Fibroblast of pulmonary artery (primary cell): ENCODE data around the gene AIFM3.
"Not testable (repeated sequence)": the region's sequence is repeated elsewhere in the genome, so short reads cannot be mapped to it uniquely, and the experiment has no call there.

Source experiments
- DNase-seq: peaks from one replicate; pipeline ENCODE4 v3.0.0-alpha.2; 2010; ENCODE audit warnings: low read depth
- H3K4me3 ChIP-seq: replicated peaks from 2 replicates; pipeline ENCODE4 v1.5.1; 2011; ENCODE audit warnings: low read depth, mild to moderate bottlenecking, control low read depth, low read length, moderate library complexity
- CTCF ChIP-seq: IDR thresholded peaks from 2 replicates; pipeline ENCODE4 v1.5.1; 2011; ENCODE audit warnings: mild to moderate bottlenecking, control low read depth, low read length, inconsistent platforms; ENCODE audit errors: missing control alignments

AIFM3 gene

DNA sequence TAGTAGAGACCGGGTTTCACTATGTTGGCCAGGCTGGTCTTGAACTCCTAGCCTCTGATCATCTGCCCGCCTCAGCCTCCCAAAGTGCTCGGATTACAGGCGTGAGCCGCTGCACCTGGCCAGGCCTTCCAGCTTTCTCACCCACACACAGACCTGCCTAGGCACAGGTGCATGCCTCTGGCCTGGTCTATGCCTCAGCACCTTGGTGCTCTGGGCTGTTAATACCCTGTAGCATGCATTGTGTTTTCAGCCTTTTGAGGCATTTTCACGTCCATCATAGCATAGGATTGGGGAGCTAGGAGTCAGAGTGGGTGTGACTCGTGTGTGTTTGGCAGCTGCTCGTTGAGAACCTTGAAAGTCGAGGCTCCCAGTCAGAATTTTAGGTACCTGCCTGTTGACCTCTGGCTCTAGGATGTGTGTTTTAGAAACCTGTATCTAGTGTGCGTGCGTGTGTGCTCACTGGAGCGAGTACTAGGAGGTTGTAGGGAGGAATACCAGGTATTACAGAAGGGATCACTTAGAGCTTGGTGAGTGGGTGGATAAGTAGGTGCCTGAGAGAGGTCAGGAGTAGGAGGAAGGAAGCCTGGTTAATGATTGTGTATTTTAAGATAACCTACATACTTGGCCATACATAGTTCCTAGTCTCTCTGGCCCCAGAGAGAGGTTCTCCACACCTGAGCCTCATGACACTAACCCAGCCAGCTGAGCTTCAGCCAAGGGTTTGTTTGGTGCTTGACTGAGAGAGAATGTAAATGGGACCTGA is 29.8 kb upstream of the AIFM3 start:
- H3K4me3 ChIP-seq, result no peak overlapping the region
- no peak for DNase-seq

DNA sequence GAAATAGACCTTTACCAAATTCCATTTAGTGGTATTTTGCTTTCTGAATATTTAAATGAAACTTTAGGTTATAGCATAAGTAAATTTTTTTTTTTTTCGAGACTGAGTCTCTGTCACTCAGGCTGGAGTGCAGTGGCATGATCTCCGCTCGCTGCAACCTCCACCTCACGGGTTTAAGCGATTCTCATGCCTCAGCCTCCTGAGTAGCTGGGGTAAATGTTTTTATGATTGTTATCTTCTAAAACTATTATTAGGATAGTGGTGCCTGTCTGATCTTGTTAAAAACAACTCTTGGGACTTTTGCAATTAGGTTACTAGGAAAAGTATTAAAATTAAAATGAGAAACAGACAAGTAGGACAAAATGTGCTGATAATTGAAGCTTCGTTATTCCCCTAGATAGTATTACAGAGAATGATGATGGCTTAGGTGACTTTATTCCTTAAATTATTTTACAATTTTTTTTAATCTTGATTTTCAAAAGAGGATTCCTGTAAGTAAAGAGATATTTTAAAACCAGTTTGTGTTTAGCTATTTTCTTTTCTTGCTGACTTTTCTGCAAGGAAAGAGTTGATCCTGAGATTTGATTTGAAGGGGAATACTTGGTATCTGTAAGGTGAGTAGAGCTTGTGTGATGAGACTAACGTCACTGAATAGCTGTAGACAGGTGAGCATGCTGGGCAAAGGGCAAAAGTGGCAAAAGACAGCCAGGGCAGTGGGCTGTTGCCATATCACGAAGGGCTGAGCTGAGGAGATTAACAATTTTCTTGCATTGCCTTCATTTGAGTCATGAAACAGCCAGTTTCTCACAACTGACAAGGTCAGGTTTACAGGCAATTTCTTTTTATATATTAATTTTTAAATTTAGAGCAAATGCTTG is 29.0 kb upstream of the AIFM3 start:
- no peak for TF ChIP-seq CTCF
- no peak overlapping the region for H3K4me3 ChIP-seq
- no peak for DNase-seq

More for the DNA sequence above, 29.8 kb upstream of the AIFM3 start:
- TF ChIP-seq CTCF, result no peak

DNA sequence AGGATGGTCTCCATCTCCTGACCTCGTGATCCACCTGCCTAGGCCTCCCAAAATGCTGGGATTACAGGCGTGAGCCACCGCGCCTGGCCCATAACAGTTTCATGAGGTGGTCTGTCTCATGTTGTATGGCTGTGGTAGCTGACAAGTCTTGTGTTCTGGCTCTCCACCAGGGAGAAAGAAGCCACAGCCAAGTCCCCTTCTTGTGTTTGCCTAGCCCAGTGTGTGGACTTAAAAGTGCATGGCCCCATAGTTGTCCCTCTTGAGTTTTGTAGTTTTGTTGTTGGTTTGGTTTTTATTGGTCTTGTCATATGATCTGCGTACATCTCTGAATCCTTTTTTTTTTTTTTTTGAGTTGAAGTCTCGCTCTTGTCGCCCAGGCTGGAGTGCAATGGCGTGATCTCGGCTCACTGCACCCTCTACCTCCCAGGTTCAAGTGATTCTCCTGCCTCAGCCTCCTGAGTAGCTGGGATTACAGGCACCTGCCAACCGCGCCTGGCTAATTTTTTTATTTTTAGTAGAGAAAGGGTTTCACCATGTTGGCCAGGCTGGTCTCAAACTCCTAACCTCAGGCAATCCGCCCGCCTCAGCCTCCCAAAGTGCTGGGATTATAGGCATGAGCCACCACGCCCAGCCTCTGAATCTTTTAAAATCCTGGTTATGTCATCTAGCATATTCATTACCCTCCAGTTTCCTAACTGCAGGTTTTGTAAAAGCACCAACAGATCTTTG is 27.4 kb upstream of the AIFM3 start:
- DNase-seq, H3K4me3 ChIP-seq: not testable (repeated sequence)

DNA sequence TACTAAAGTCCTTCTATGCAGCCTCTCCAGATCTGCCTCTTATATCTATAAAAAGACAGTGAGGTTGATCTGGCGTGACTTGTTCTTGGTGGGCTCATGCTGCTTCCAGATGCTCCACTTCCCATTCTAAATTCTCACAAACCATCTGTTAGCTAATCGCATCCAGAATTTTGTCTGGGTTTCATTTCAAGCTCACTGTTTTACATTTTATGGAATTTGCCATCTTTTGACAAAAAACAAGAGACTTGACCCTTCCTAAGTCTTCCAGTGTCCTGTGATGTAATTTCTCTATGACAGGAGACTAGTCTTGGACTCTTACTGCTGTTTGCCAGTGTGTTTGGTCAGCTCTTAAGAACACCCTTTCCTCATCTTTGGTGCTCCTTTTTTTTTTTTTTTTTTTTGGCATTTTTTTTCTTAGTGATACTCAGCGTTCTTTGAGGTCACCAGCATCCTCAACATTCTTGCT is 26.8 kb upstream of the AIFM3 start:
- DNase-seq, result no peak
- H3K4me3 ChIP-seq, result no peak overlapping the region
- TF ChIP-seq CTCF, result no peak

DNA sequence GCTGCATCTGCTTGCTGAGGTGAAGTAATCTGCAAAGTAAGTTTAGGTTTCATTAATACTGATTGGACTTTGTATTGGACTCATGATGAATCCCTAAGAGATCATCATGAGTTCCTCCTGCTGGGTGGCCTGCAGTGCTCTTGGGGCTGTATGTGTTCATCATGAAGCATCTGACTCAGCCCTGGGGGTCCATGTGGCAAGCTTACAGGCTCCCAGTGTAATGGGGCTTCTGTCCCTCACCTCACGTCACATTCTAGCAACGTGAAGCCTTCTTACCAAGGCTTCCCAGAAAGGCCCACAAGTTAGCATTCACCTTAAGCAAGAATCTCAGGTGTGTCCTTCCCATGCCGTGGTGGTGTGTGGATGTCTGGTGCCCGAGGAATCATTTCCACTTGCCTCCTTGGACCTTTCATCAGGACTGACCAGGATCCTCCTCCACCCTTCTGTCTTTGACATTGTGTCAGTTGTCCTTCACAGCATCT is 26.1 kb upstream of the AIFM3 start:
- no peak overlapping the region for H3K4me3 ChIP-seq
- no peak for DNase-seq
- TF ChIP-seq CTCF, result no peak

DNA sequence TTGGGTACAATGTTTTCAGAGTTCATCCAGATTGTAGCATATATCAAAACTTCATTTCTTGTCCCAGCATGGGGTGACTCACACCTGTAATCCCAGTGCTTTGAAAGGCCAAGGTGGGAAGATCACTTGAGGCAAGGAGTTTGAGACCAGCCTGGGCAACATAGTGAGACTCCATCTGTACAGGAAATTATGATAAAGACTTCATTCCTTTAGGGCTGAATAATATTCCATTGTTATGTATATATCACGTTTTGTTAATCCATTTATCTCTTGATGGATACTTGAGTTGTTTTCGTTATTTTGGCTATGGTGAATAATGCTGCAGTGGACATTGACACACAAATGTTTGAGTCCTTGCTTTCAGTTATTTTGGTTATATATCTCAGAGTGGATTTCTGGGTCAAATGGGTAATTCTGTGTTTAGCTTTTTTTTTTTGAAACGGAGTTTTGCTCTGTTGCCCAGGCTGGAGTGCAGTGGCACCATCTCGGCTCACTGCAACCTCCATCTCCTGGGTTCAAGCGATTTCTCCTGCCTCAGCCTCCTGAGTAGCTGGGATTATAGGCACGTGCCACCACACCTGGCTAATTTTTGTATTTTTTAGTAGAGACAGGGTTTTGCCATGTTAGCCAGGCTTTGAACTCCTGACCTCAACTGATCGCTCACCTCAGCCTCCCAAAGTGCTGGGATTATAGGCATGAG is 24.7 kb upstream of the AIFM3 start:
- DNase-seq, H3K4me3 ChIP-seq: not testable (repeated sequence)

- no peak for DNase-seq
- no peak for TF ChIP-seq CTCF
- no peak overlapping the region for H3K4me3 ChIP-seq
These were observed 23.7 kb upstream of the AIFM3 start for GRCh38 chr22:20943104-20943933.
